ENCODE results near the gene TBKBP1. TPM values are rescaled to one million over a fixed set of nuclear protein-coding genes. Genes with fewer than 3 reads are reported as not detected.

TBKBP1 gene
- total RNA-seq, 4 donors from 2014 or later: 1.8 to 6.4 (median 4.4) TPM

GRCh38 chr17:47728214-47728877, 34.4 kb downstream of the TBKBP1 start:
- no peaks in the 10 kb centered on the region for H3K36me3 ChIP-seq

GRCh38 chr17:47729476-47729875, 35.5 kb downstream of the TBKBP1 start:
- no peak for TF ChIP-seq POLR2AphosphoS5 (IDR thresholded peaks at IDR 0.05)
- no peak for TF ChIP-seq POLR2A (IDR thresholded peaks at IDR 0.05)
- no peak for TF ChIP-seq CTCF (IDR thresholded peaks at IDR 0.05)
- TF ChIP-seq EP300 (IDR thresholded peaks at IDR 0.05; ENCODE audit: low read depth): no peak
- Histone ChIP-seq H3K36me3 (no peaks in the 10 kb centered on the region), H3K4me3 (no peak overlapping the region), H3K27ac (no peak overlapping the region), H3K4me1 (peaks cover 0 to 14% (median 9%) of the 10 kb centered on the region in 4 donors), H3K9me3 (no peaks in the 10 kb centered on the region), H3K27me3 (peaks cover 61% of the 10 kb centered on the region)
- DNase-seq: no peak
- in situ Hi-C loops (cut with MboI; ENCODE audit: low pct_ligation_motif_present in 1 of 4, low pct_unique_long_range_greater_than_20kb in 1 of 4, low sequenced_read_pairs in 3 of 4): no loop called here
- intact Hi-C loops (cut with DNase I; ENCODE audit: low total_unique reads): no loop called here
- 66 to 69% methylated on average over 2 to 8 of the region's 8 CpGs for WGBS, 2 donors (ENCODE audit: low coverage in 1 of 2)

More at GRCh38 chr17:47728214-47728877, 34.4 kb downstream of the TBKBP1 start:
- intact Hi-C loops (cut with DNase I; ENCODE audit: low total_unique reads): no loop called here
- Histone ChIP-seq H3K4me3 (no peak overlapping the region), H3K27me3 (peaks cover 54% of the 10 kb centered on the region), H3K9me3 (no peaks in the 10 kb centered on the region), H3K27ac (no peak overlapping the region), H3K4me1 (peaks cover 0 to 10% (median 6%) of the 10 kb centered on the region in 4 donors)
- DNase-seq: no peak
- TF ChIP-seq EP300 (IDR thresholded peaks at IDR 0.05; ENCODE audit: low read depth) (no peak), POLR2AphosphoS5 (IDR thresholded peaks at IDR 0.05) (no peak), CTCF (IDR thresholded peaks at IDR 0.05) (no peak), POLR2A (IDR thresholded peaks at IDR 0.05) (no peak)
- in situ Hi-C loops (cut with MboI; ENCODE audit: low pct_ligation_motif_present in 1 of 4, low pct_unique_long_range_greater_than_20kb in 1 of 4, low sequenced_read_pairs in 3 of 4): no loop called here
- WGBS, 2 donors (ENCODE audit: low coverage in 1 of 2): 76 to 81% methylated on average over 4 of the region's 4 CpGs

GRCh38 chr17:47730681-47731080, 36.7 kb downstream of the TBKBP1 start:
- peaks cover 67% of the 10 kb centered on the region for H3K27me3 ChIP-seq
- in situ Hi-C loops (cut with MboI; ENCODE audit: low pct_ligation_motif_present in 1 of 4, low pct_unique_long_range_greater_than_20kb in 1 of 4, low sequenced_read_pairs in 3 of 4) (no loop called here), intact Hi-C loops (cut with DNase I; ENCODE audit: low total_unique reads) (no loop called here)
- WGBS, 2 donors (ENCODE audit: low coverage in 1 of 2): 80% methylated on average over 4 of the region's 4 CpGs; no CpG with 5 or more reads in 1 of the 2 donors
- H3K4me3 ChIP-seq: no peak overlapping the region
- no peaks in the 10 kb centered on the region for H3K36me3 ChIP-seq
- no peak for DNase-seq
- H3K9me3 ChIP-seq: no peaks in the 10 kb centered on the region
- TF ChIP-seq POLR2A (IDR thresholded peaks at IDR 0.05): no peak
- TF ChIP-seq CTCF (IDR thresholded peaks at IDR 0.05): no peak
- no peak for TF ChIP-seq EP300 (IDR thresholded peaks at IDR 0.05; ENCODE audit: low read depth)
- no peak for TF ChIP-seq POLR2AphosphoS5 (IDR thresholded peaks at IDR 0.05)
- peaks cover 0 to 14% (median 9%) of the 10 kb centered on the region in 4 donors for H3K4me1 ChIP-seq
- no peak overlapping the region for H3K27ac ChIP-seq

GRCh38 chr17:47731396-47731795, 37.4 kb downstream of the TBKBP1 start:
- in situ Hi-C loops (cut with MboI; ENCODE audit: low pct_ligation_motif_present in 1 of 4, low pct_unique_long_range_greater_than_20kb in 1 of 4, low sequenced_read_pairs in 3 of 4) (no loop called here), intact Hi-C loops (cut with DNase I; ENCODE audit: low total_unique reads) (no loop called here)
- Histone ChIP-seq H3K27ac (no peak overlapping the region), H3K4me3 (no peak overlapping the region), H3K4me1 (peaks cover 0 to 14% (median 9%) of the 10 kb centered on the region in 4 donors), H3K27me3 (peaks cover 63% of the 10 kb centered on the region), H3K9me3 (no peaks in the 10 kb centered on the region), H3K36me3 (no peaks in the 10 kb centered on the region)
- TF ChIP-seq POLR2A (IDR thresholded peaks at IDR 0.05) (no peak), EP300 (IDR thresholded peaks at IDR 0.05; ENCODE audit: low read depth) (no peak), POLR2AphosphoS5 (IDR thresholded peaks at IDR 0.05) (no peak), CTCF (IDR thresholded peaks at IDR 0.05) (no peak)
- 83% methylated on average over 2 of the region's 2 CpGs; no CpG with 5 or more reads in 1 of the 2 donors for WGBS, 2 donors (ENCODE audit: low coverage in 1 of 2)
- DNase-seq: no peak

Measured in transverse colon (tissue), 4 donors.